Memory B cell (primary cell): ENCODE data around the gene CDIPT.
A peak's percentile ranks its signal among the peaks of the same experiment; 100 is the strongest.
"Not testable (repeated sequence)": the region's sequence is repeated elsewhere in the genome, so short reads cannot be mapped to it uniquely, and the experiment has no call there.

Experiments used
- ATAC-seq: fragments of 150-1000 bp; cut with Tn5 transposase; 2 replicates; pipeline ENCODE4 v1.10.0; 2021; ENCODE audit warnings: low read depth, mild to moderate bottlenecking, moderate library complexity
- DNase-seq, 2 donors: peaks; one replicate each; pipeline ENCODE4 v3.0.0; 2022; ENCODE audit warnings: low spot score in 2 of 2
- H3K27ac Mint-ChIP-seq: one replicate; pipeline ENCODE4 v1.8.0; 2022; ENCODE audit warnings: mild to moderate bottlenecking, moderate library complexity, mixed read lengths
- H3K27me3 Mint-ChIP-seq: one replicate; pipeline ENCODE4 v1.8.0; 2022; ENCODE audit warnings: mixed read lengths
- H3K36me3 Mint-ChIP-seq: one replicate; pipeline ENCODE4 v1.8.0; 2022; ENCODE audit warnings: mild to moderate bottlenecking, mixed read lengths
- H3K4me1 Mint-ChIP-seq: one replicate; pipeline ENCODE4 v1.8.0; 2022; ENCODE audit warnings: mixed read lengths
- H3K4me3 Mint-ChIP-seq: one replicate; pipeline ENCODE4 v1.8.0; 2022; ENCODE audit warnings: mild to moderate bottlenecking, moderate library complexity, mixed read lengths
- H3K9me3 Mint-ChIP-seq: one replicate; pipeline ENCODE4 v1.8.0; 2022; ENCODE audit warnings: mixed read lengths

CDIPT gene

GRCh38 chr16:29881050-29881449 lies 18.0 kb upstream of the CDIPT start:
- H3K27ac Mint-ChIP-seq, result no peak overlapping the region
- H3K36me3 Mint-ChIP-seq, result peaks cover 2% of the 10 kb centered on the region
- peaks cover 25% of the 10 kb centered on the region for H3K27me3 Mint-ChIP-seq
- no peak for DNase-seq
- ATAC-seq, result no peak
- H3K4me1 Mint-ChIP-seq, result peaks cover 8% of the 10 kb centered on the region
- no peaks in the 10 kb centered on the region for H3K9me3 Mint-ChIP-seq
- H3K4me3 Mint-ChIP-seq, result no peak overlapping the region

GRCh38 chr16:29878172-29878571 lies 15.1 kb upstream of the CDIPT start:
- no peak for DNase-seq
- H3K4me1 Mint-ChIP-seq, result peaks cover 8% of the 10 kb centered on the region
- no peak overlapping the region for H3K27ac Mint-ChIP-seq
- no peaks in the 10 kb centered on the region for H3K9me3 Mint-ChIP-seq
- H3K27me3 Mint-ChIP-seq, result peaks cover 21% of the 10 kb centered on the region
- H3K36me3 Mint-ChIP-seq, result peaks cover 2% of the 10 kb centered on the region
- no peak overlapping the region for H3K4me3 Mint-ChIP-seq
- ATAC-seq, result no peak

GRCh38 chr16:29877266-29877961 lies 14.4 kb upstream of the CDIPT start:
- ATAC-seq (peak; percentile 78), DNase-seq (peak in 1 of 2 donors; percentile 35)
- peaks cover 2% of the 10 kb centered on the region for H3K36me3 Mint-ChIP-seq
- no peak overlapping the region for H3K27ac Mint-ChIP-seq
- H3K27me3 Mint-ChIP-seq, result peaks cover 18% of the 10 kb centered on the region
- peak overlapping the region; percentile 68 for H3K4me3 Mint-ChIP-seq
- H3K9me3 Mint-ChIP-seq, result no peaks in the 10 kb centered on the region
- peaks cover 8% of the 10 kb centered on the region for H3K4me1 Mint-ChIP-seq

- Mint-ChIP-seq H3K27me3 (peaks cover 18% of the 10 kb centered on the region), H3K27ac (no peak overlapping the region), H3K4me1 (peaks cover 8% of the 10 kb centered on the region), H3K9me3 (no peaks in the 10 kb centered on the region), H3K36me3 (peaks cover 2% of the 10 kb centered on the region), H3K4me3 (peak overlapping the region; percentile 68)
- ATAC-seq, result peak; percentile 24
- no peak for DNase-seq
These were observed 13.7 kb upstream of the CDIPT start for GRCh38 chr16:29876594-29877249.

- H3K4me3 Mint-ChIP-seq, result peak overlapping the region; percentile 58
- H3K9me3 Mint-ChIP-seq, result no peaks in the 10 kb centered on the region
- DNase-seq, result no peak
- peaks cover 8% of the 10 kb centered on the region for H3K4me1 Mint-ChIP-seq
- no peak for ATAC-seq
- peaks cover 18% of the 10 kb centered on the region for H3K27me3 Mint-ChIP-seq
- no peak overlapping the region for H3K27ac Mint-ChIP-seq
- peaks cover 2% of the 10 kb centered on the region for H3K36me3 Mint-ChIP-seq
These were observed 13.2 kb upstream of the CDIPT start for GRCh38 chr16:29876217-29876593.

GRCh38 chr16:29875206-29875605 lies 12.2 kb upstream of the CDIPT start:
- H3K9me3 Mint-ChIP-seq, result no peaks in the 10 kb centered on the region
- ATAC-seq (no peak), DNase-seq (no peak)
- peaks cover 18% of the 10 kb centered on the region for H3K27me3 Mint-ChIP-seq
- H3K4me1 Mint-ChIP-seq, result peaks cover 8% of the 10 kb centered on the region
- no peak overlapping the region for H3K27ac Mint-ChIP-seq
- no peak overlapping the region for H3K4me3 Mint-ChIP-seq
- peaks cover 2% of the 10 kb centered on the region for H3K36me3 Mint-ChIP-seq

- no peak overlapping the region for H3K27ac Mint-ChIP-seq
- peaks cover 13% of the 10 kb centered on the region for H3K27me3 Mint-ChIP-seq
- peaks cover 2% of the 10 kb centered on the region for H3K36me3 Mint-ChIP-seq
- ATAC-seq (no peak), DNase-seq (no peak)
- peaks cover 8% of the 10 kb centered on the region for H3K4me1 Mint-ChIP-seq
- no peak overlapping the region for H3K4me3 Mint-ChIP-seq
- no peaks in the 10 kb centered on the region for H3K9me3 Mint-ChIP-seq
These were observed 10.3 kb upstream of the CDIPT start for GRCh38 chr16:29873319-29873718.

GRCh38 chr16:29871822-29872546 lies 9.0 kb upstream of the CDIPT start:
- H3K27ac Mint-ChIP-seq, result no peak overlapping the region
- H3K36me3 Mint-ChIP-seq, result no peaks in the 10 kb centered on the region
- no peak for ATAC-seq
- no peak for DNase-seq
- peaks cover 10% of the 10 kb centered on the region for H3K27me3 Mint-ChIP-seq
- no peak overlapping the region for H3K4me3 Mint-ChIP-seq
- H3K9me3 Mint-ChIP-seq, result no peaks in the 10 kb centered on the region
- H3K4me1 Mint-ChIP-seq, result peaks cover 3% of the 10 kb centered on the region

- not testable (repeated sequence) for H3K27ac Mint-ChIP-seq, ATAC-seq, DNase-seq, H3K4me1 Mint-ChIP-seq, H3K4me3 Mint-ChIP-seq, H3K36me3 Mint-ChIP-seq, H3K27me3 Mint-ChIP-seq, H3K9me3 Mint-ChIP-seq
These were observed 6.0 kb upstream of the CDIPT start for GRCh38 chr16:29869067-29869466.

- no peaks in the 10 kb centered on the region for H3K36me3 Mint-ChIP-seq
- H3K27me3 Mint-ChIP-seq, result peaks cover 7% of the 10 kb centered on the region
- H3K4me1 Mint-ChIP-seq, result no peaks in the 10 kb centered on the region
- no peak for ATAC-seq
- H3K27ac Mint-ChIP-seq, result no peak overlapping the region
- H3K4me3 Mint-ChIP-seq, result no peak overlapping the region
- DNase-seq, result no peak
- H3K9me3 Mint-ChIP-seq, result no peaks in the 10 kb centered on the region
These were observed 5.5 kb upstream of the CDIPT start for GRCh38 chr16:29868396-29869009.

- H3K27ac Mint-ChIP-seq, result no peak overlapping the region
- H3K9me3 Mint-ChIP-seq, result no peaks in the 10 kb centered on the region
- DNase-seq (no peak), ATAC-seq (no peak)
- H3K27me3 Mint-ChIP-seq, result peaks cover 7% of the 10 kb centered on the region
- no peak overlapping the region for H3K4me3 Mint-ChIP-seq
- H3K4me1 Mint-ChIP-seq, result peaks cover 13% of the 10 kb centered on the region
- peaks cover 7% of the 10 kb centered on the region for H3K36me3 Mint-ChIP-seq
These were observed 1.2 kb upstream of the CDIPT start for GRCh38 chr16:29864205-29864604.

GRCh38 chr16:29863669-29863984 lies 601 bp upstream of the CDIPT start:
- ATAC-seq (no peak), DNase-seq (no peak)
- no peaks in the 10 kb centered on the region for H3K9me3 Mint-ChIP-seq
- peaks cover 7% of the 10 kb centered on the region for H3K27me3 Mint-ChIP-seq
- H3K36me3 Mint-ChIP-seq, result peaks cover 11% of the 10 kb centered on the region
- peak overlapping the region; percentile 98 for H3K4me3 Mint-ChIP-seq
- H3K27ac Mint-ChIP-seq, result peak overlapping the region; percentile 96
- peaks cover 13% of the 10 kb centered on the region for H3K4me1 Mint-ChIP-seq

GRCh38 chr16:29862383-29862883 lies 593 bp downstream of the CDIPT start:
- H3K27me3 Mint-ChIP-seq, result peaks cover 4% of the 10 kb centered on the region
- H3K27ac Mint-ChIP-seq, result peak overlapping the region; percentile 96
- no peak for DNase-seq
- H3K36me3 Mint-ChIP-seq, result peaks cover 15% of the 10 kb centered on the region
- peaks cover 13% of the 10 kb centered on the region for H3K4me1 Mint-ChIP-seq
- no peaks in the 10 kb centered on the region for H3K9me3 Mint-ChIP-seq
- peak overlapping the region; percentile 98 for H3K4me3 Mint-ChIP-seq
- no peak for ATAC-seq

GRCh38 chr16:29860218-29860617 lies 2.8 kb downstream of the CDIPT start:
- no peak overlapping the region for H3K4me3 Mint-ChIP-seq

More at GRCh38 chr16:29860218-29860617, 2.8 kb downstream of the CDIPT start:
- H3K27ac Mint-ChIP-seq, result no peak overlapping the region
- ATAC-seq (no peak), DNase-seq (no peak)
- H3K9me3 Mint-ChIP-seq, result no peaks in the 10 kb centered on the region
- H3K36me3 Mint-ChIP-seq, result peaks cover 15% of the 10 kb centered on the region
- H3K27me3 Mint-ChIP-seq, result peaks cover 4% of the 10 kb centered on the region
- H3K4me1 Mint-ChIP-seq, result peaks cover 13% of the 10 kb centered on the region
